ENCODE measurements around the gene NECTIN3. TPM values are rescaled to one million over a fixed set of nuclear protein-coding genes. Genes with fewer than 3 reads are reported as not detected.

Gene NECTIN3
- polyA plus RNA-seq, 3 donors from 2014 or later = 0.28 to 0.63 TPM; not detected in 1

DNA sequence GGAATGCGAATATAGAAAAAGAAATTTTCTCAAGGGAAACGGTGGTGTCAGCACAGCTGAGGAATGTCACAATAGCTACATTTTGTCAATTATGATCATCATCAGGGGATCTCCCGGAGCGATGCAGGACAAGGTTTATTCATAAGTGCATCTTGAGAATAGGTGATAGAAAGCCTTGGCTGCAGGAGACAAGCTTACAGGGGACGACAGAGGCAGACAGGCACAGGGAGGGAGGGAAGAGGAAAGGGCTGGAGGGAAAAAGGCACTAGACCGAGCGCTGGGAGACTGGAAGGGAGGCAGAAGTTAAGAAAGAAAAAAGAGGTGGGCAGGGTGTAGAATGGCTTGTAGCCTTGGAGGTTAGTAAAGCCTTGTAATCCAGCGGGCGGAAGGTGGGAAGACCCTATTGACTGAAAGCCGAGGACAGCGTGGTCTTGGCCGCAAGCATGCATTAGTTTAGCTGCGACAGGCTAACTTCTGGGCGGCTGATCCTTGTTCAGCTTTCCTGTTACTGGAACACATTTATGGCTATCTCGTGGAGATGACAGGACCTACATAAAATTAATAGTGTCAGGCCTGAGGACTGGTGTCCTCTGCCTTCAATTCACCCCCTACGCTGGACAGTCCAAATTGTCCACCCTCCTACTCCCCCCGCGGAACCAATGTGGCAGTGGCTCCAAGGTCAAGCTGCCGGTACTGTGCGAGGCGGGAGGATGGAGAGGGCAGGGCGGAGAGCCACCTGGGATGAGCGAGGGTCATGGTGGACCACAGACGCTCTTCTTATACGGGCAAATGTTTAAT is 1.4 kb upstream of the NECTIN3 start:
- peak overlapping the region; percentile 90 to 92 (median 91) for H3K4me3 Mint-ChIP-seq
- no peaks in the 10 kb centered on the region for H3K36me3 Mint-ChIP-seq
- H3K27me3 Mint-ChIP-seq (ENCODE audit: low read depth in 3 of 3) = peaks cover 11 to 21% (median 19%) of the 10 kb centered on the region in 3 donors
- H3K9me3 Mint-ChIP-seq = no peaks in the 10 kb centered on the region
- H3K27ac Mint-ChIP-seq = peak overlapping the region; percentile 50 to 87 (median 70)
- DNase-seq = no peak
- H3K4me1 Mint-ChIP-seq = peaks cover 27 to 29% of the 10 kb centered on the region in 2 donors

DNA sequence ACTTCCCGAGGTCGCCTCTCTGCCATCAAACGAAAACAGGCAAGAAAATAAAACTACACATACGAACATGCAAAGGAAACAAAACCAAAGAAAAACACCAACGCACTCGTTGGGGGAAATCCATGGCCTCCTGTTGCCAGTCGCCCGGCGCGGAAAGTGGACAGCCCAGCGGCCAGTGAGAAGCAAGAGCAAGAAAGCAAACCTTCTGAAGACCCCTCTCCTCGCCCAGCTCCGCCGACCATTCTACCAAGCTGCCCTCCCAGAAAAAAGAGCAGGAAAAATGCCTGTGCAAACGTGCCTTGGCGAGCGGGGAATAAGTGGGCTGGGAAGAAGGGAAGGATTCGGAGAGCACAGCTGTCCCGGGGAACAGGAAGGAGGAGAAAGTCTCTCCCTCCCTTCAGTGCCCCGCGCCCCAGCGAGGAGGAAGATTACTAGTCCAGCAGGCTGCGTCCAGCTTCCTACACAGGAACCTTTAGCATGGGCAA is 802 bp upstream of the NECTIN3 start:
- peak overlapping the region; percentile 50 to 87 (median 70) for H3K27ac Mint-ChIP-seq
- H3K9me3 Mint-ChIP-seq = no peaks in the 10 kb centered on the region
- no peaks in the 10 kb centered on the region for H3K36me3 Mint-ChIP-seq
- peaks cover 11 to 23% (median 20%) of the 10 kb centered on the region in 3 donors for H3K27me3 Mint-ChIP-seq (ENCODE audit: low read depth in 3 of 3)
- peaks cover 27 to 29% of the 10 kb centered on the region in 2 donors for H3K4me1 Mint-ChIP-seq
- DNase-seq = peak; percentile 14 to 31 (median 24)
- peak overlapping the region; percentile 90 to 92 (median 91) for H3K4me3 Mint-ChIP-seq

DNA sequence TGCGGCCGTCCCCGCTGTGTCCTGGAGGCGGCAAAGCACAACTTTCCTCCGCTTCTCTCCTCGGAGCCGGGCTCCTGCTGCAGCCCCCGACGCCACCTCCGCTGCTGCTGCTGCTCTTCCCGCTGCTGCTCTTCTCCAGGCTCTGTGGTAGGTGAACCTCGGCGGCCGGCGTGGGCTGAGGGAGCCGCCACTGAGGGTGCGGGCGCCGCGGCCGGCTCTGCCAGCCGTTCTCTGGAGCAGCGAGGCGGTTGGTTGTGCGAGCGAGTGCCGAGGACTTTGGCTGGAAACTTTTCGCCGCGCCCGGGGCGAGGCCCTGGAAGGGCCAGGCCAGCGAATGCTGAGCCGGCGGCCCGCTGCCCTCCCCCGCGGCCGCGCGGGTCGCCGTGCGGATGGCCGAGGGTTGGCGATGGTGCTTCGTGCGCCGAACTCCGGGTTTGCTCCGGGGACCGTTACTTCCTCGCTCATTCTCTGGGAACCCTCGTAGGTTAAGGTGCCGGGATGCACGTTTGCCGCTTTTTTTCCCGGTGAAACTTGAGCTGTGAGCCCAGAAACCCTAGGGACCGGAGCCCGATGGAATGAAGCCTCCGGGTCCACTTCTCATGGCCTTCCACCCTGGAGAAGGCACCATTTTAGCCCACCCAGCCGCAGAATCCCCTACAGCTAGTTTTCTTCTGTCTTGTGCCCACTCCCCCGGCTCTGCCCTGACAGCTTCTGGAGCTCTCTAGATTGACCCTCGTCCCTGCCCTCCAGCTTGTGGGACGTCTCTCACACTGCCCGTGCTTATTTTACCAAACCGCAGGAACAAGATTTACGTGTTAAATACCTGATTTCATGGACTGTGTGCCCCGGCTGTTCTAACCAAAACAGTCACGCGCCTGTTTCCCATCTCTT is 660 bp downstream of the NECTIN3 start:
- Mint-ChIP-seq H3K4me1 (peaks cover 27 to 29% of the 10 kb centered on the region in 2 donors), H3K36me3 (no peaks in the 10 kb centered on the region), H3K9me3 (no peaks in the 10 kb centered on the region), H3K27me3 (ENCODE audit: low read depth in 3 of 3) (peaks cover 11 to 23% (median 19%) of the 10 kb centered on the region in 3 donors), H3K4me3 (peak overlapping the region; percentile 86 to 91 (median 90)), H3K27ac (peak overlapping the region in 4 of 6 donors; percentile 52 to 88 (median 72))
- peak; percentile 14 to 20 (median 17) for DNase-seq

DNA sequence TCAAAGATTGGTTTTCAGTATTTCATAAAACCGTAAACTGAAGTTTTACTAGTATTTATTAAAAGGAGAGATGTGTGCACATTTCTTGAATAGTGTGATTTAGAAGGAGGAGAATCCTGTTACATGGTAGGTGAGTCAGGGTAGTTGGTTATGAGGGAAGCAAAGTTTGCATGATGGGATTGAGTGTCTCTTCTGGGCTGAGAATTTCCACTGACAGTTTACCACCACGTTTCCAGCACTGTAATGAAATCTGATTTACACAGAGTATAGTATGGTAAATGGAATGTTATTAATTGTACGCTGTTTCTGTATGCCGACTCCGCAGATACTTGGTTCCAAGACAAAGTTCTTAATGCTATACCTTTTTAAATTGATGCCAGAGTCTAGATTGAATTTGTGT is 1.6 kb downstream of the NECTIN3 start:
- Mint-ChIP-seq H3K4me3 (peak overlapping the region; percentile 86 to 91 (median 90)), H3K9me3 (no peaks in the 10 kb centered on the region), H3K36me3 (no peaks in the 10 kb centered on the region), H3K4me1 (peaks cover 27 to 29% of the 10 kb centered on the region in 2 donors), H3K27me3 (ENCODE audit: low read depth in 3 of 3) (peaks cover 11 to 23% (median 15%) of the 10 kb centered on the region in 3 donors), H3K27ac (peak overlapping the region in 2 of 6 donors; percentile 6 to 64)
- DNase-seq = no peak

DNA sequence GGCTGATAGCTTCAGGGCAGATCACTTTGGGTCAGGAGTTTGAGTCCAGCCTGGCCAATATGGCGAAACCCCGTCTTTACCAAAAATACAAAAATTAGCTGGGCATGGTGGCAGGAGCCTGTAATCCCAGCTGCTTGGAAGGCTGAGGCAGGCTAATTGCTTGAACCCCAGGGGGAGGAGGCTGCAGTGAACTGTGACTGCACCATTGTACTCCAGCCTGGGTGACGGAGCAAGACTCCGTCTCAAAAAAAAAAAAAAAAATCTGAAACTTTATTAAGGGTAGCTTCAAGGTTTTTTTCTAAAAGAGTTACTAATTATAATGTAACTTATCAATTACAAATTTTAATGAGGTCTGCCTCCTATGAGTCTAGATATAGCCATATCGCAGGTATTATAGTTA is 5.1 kb downstream of the NECTIN3 start:
- peaks cover 14 to 15% of the 10 kb centered on the region in 2 donors for H3K4me1 Mint-ChIP-seq
- no peaks in the 10 kb centered on the region for H3K36me3 Mint-ChIP-seq
- H3K27ac Mint-ChIP-seq = no peak overlapping the region
- peaks cover 7 to 23% (median 11%) of the 10 kb centered on the region in 3 donors for H3K27me3 Mint-ChIP-seq (ENCODE audit: low read depth in 3 of 3)
- H3K4me3 Mint-ChIP-seq = no peak overlapping the region
- DNase-seq = no peak
- H3K9me3 Mint-ChIP-seq = no peaks in the 10 kb centered on the region

DNA sequence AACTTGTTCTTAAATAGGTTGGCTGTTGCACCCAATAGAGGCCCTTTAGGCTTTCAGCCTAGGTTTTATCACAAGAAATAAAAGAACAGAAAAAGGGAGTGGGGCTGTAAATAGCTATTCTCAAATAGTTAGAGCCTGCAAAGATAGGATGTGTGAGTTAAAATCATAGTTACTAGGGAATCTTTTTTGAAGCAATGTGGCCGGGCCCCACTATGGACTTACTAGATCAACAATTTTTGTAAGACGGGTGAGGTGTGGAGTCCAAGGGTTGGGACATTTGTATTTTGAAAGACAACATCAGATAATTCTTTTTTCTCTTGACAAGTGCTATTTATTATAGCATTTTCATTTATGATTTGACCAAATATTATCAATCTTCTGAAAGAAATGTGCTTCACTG is 5.8 kb downstream of the NECTIN3 start:
- H3K4me1 Mint-ChIP-seq = peaks cover 13 to 14% of the 10 kb centered on the region in 2 donors
- no peak for DNase-seq
- H3K27me3 Mint-ChIP-seq (ENCODE audit: low read depth in 3 of 3) = peaks cover 7 to 23% (median 10%) of the 10 kb centered on the region in 3 donors
- no peak overlapping the region for H3K27ac Mint-ChIP-seq
- H3K36me3 Mint-ChIP-seq = no peaks in the 10 kb centered on the region
- no peak overlapping the region for H3K4me3 Mint-ChIP-seq
- no peaks in the 10 kb centered on the region for H3K9me3 Mint-ChIP-seq

DNA sequence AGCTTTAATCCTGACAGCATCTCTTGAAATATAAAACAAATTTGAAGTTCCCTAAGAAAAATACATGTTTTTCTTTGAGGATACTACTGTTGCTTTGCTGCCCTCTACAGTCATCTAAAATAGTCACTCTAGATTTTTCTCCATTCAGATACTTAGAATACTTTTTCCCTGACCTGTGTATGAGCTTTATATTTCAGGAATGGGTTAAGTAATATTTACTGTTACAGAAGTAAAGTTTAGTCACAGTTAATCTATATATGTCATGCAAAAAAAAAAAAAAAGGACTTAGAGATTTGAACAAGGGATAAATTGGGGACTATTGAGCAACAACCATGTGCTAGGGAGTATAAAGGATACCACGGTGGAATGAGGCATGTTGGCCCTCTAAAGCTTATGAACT is 8.8 kb downstream of the NECTIN3 start:
- Mint-ChIP-seq H3K9me3 (no peaks in the 10 kb centered on the region), H3K4me3 (no peak overlapping the region), H3K4me1 (no peaks in the 10 kb centered on the region), H3K27ac (no peak overlapping the region), H3K27me3 (ENCODE audit: low read depth in 3 of 3) (no peaks in the 10 kb centered on the region), H3K36me3 (no peaks in the 10 kb centered on the region)
- no peak for DNase-seq

DNA sequence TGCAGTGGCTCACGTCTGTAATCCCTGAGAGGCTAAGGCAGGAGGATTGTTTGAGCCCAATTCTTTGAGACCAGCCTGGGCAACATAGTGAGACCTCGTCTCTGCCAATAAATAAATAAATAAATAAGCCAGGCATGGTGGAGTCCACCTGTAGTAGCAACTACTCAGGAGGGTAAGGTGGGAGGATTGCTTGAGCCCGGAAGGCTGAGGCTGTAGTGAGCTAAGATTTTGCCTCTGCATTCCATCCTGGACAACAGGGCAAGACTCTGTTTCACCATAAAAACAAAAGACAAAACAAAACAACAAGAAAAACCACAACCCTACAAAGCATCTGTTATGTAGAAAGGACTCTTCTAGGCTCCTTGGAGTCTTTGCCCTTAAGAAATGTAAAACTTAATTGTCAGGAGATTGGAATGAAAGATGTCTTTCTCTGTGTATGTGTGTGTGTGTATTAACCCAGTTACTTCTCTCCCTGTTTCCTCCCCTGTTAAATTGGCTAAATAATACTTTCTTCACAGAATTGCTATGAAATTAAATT is 9.5 kb downstream of the NECTIN3 start:
- Mint-ChIP-seq H3K36me3 (no peaks in the 10 kb centered on the region), H3K27me3 (ENCODE audit: low read depth in 3 of 3) (no peaks in the 10 kb centered on the region), H3K4me1 (no peaks in the 10 kb centered on the region), H3K27ac (no peak overlapping the region), H3K9me3 (no peaks in the 10 kb centered on the region), H3K4me3 (no peak overlapping the region)
- DNase-seq = no peak

DNA sequence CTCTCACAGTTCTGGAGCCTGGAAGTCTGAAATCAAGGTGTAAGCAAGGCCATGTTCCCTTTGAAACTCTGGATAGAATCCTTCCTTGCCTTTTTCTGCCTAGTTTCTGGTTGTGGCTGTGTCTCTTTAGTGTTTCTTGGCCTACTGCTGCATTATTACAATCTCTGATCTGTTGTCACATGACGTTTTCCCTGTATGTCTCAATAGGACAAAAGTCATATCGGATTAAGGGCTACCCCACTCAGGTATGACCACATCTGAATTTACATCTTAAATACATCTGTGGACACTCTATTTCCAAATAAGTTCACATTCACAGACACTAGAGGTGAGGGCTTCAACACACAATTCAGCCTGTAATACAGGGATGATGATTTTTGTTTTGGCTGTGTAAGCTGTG is 13.3 kb downstream of the NECTIN3 start:
- DNase-seq = no peak
- Mint-ChIP-seq H3K9me3 (no peaks in the 10 kb centered on the region), H3K4me1 (no peaks in the 10 kb centered on the region), H3K27ac (no peak overlapping the region), H3K36me3 (no peaks in the 10 kb centered on the region), H3K4me3 (no peak overlapping the region), H3K27me3 (ENCODE audit: low read depth in 3 of 3) (peaks cover 0 to 4% (median 3%) of the 10 kb centered on the region in 3 donors)

DNA sequence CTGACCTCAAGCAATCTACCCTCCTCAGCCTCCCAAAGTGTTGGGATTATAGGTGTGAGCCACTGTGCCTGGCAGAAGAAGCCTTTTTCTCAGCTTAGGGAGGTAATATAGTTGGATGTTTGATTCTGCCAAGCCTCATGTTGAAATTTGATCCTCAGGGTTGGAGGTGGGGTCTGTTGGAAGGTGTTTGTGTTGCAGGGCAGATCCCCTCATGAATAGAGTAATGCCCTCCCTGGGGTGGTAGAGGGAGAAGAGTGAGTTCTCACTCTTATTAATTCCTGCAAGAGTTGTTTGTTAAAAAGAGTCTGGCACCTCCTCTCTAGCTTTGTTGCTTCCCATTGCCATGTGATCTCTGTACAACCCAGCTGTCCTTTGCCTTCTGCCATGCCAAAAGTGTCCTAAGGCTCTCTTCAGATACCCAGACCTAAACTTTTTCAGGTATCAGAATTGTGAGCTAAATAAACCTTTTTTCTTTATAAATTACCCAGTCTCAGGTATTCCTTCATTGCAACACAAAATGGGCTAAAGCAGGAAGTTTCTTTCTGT is 16.4 kb downstream of the NECTIN3 start:
- Mint-ChIP-seq H3K4me1 (no peaks in the 10 kb centered on the region), H3K9me3 (no peaks in the 10 kb centered on the region), H3K27me3 (ENCODE audit: low read depth in 3 of 3) (peaks cover under 1 to 10% (median 3%) of the 10 kb centered on the region in 3 donors), H3K4me3 (no peak overlapping the region), H3K27ac (no peak overlapping the region), H3K36me3 (no peaks in the 10 kb centered on the region)
- DNase-seq = no peak

DNA sequence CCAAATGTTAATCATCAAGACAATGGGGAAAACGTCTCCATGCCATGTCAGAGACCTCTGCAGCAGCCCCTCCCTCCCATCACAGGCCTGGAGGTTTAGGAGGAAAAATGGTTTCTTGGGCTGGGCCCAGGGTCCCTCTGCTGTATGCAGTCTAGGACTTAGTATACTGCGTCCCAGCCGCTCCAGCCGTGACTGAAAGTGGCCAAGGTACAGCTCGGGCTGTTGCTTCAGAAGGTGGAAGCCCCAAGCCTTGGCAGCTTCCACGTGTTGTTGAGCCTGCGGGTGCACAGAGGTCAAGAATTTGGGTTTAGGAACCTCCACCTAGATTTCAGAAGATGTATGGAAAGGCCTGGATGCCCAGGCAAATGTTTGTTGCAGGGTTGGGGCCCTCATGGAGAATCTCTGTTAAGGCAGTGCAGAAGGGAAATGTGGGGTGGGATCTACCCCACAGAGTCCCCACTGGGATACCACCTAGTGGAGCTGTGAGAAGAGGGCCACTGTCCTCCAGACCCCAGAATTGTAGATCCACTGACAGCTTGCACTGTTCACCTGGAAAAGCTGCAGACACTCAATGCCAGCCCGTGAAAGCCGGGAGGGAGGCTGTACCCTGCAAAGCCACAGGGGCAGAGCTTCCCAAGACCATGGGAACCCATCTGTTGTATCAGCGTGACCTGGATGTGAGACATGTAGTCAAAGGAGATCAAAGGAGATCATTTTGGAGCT is 25.0 kb downstream of the NECTIN3 start:
- Mint-ChIP-seq H3K4me1 (no peaks in the 10 kb centered on the region), H3K4me3 (no peak overlapping the region), H3K27ac (no peak overlapping the region), H3K9me3 (no peaks in the 10 kb centered on the region), H3K27me3 (ENCODE audit: low read depth in 3 of 3) (peaks cover 0 to 9% (median 0%) of the 10 kb centered on the region in 3 donors), H3K36me3 (no peaks in the 10 kb centered on the region)
- no peak for DNase-seq

DNA sequence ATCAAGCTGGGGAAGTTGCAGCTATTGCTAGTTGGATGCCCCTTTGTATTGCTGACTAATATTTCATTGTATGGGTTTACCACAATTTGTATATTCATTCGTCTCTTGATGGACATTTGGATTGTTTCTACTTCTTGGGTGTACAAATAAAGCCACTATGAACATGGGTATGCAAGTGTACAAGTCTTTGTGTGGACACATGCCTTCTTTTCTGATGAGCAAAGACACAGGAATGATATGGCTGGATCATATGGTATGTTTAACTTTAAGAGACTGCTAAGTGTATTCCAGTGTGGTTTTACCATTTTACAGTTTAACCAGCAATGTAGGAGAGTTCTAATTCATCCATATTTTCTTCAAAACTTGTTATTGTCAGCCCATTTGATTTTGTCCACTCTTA is 32.2 kb downstream of the NECTIN3 start:
- peaks cover 2 to 7% (median 6%) of the 10 kb centered on the region in 3 donors for H3K27me3 Mint-ChIP-seq (ENCODE audit: low read depth in 3 of 3)
- DNase-seq = no peak
- H3K9me3 Mint-ChIP-seq = peaks cover 0 to 13% (median 2%) of the 10 kb centered on the region in 6 donors
- no peak overlapping the region for H3K4me3 Mint-ChIP-seq
- no peak overlapping the region for H3K27ac Mint-ChIP-seq
- no peaks in the 10 kb centered on the region for H3K4me1 Mint-ChIP-seq
- peaks cover 0 to 4% (median 3%) of the 10 kb centered on the region in 3 donors for H3K36me3 Mint-ChIP-seq
